HG02763 (cell line): ENCODE data around the gene ORMDL2.

ENCODE experiments used
- ATAC-seq: cut with Tn5 transposase; IDR thresholded peaks from one replicate; pipeline ENCODE4 v1.9.1; 2021; ENCODE audit warnings: mild to moderate bottlenecking, moderate library complexity; ENCODE audit not compliant: unreplicated experiment

ORMDL2 gene

GRCh38 chr12:55817345-55818139 lies at the start of gene ORMDL2, which contains the start of gene SARNP:
Gene ORMDL2, plus strand, starts transcription at chr12:55818041. Its CDS starts 959 bp downstream, at chr12:55819000.
Gene SARNP, minus strand, starts transcription at chr12:55817724. Its CDS starts 23 bp downstream, at chr12:55817701.
- ATAC-seq: peak; percentile 98

GRCh38 chr12:55771736-55772135 lies 46.1 kb upstream of the ORMDL2 start:
- ATAC-seq: no peak

GRCh38 chr12:55777856-55778255 lies 40.0 kb upstream of the ORMDL2 start:
- ATAC-seq: no peak

- ATAC-seq: no peak
Observed at GRCh38 chr12:55780685-55781084, 37.2 kb upstream of the ORMDL2 start.

- no peak for ATAC-seq
Observed at GRCh38 chr12:55788546-55788945, 29.3 kb upstream of the ORMDL2 start.

GRCh38 chr12:55789171-55789570 lies 28.7 kb upstream of the ORMDL2 start:
- ATAC-seq: no peak

GRCh38 chr12:55789893-55790292 lies 27.9 kb upstream of the ORMDL2 start:
- no peak for ATAC-seq

- no peak for ATAC-seq
Observed at GRCh38 chr12:55795950-55796349, 21.9 kb upstream of the ORMDL2 start.

GRCh38 chr12:55797068-55797467 lies 20.8 kb upstream of the ORMDL2 start:
- ATAC-seq: no peak

GRCh38 chr12:55797550-55797949 lies 20.3 kb upstream of the ORMDL2 start:
- no peak for ATAC-seq

GRCh38 chr12:55806982-55807381 lies 10.9 kb upstream of the ORMDL2 start:
- no peak for ATAC-seq

- no peak for ATAC-seq
Observed at GRCh38 chr12:55809274-55809673, 8.6 kb upstream of the ORMDL2 start.

- ATAC-seq: no peak
Observed at GRCh38 chr12:55812088-55812487, 5.8 kb upstream of the ORMDL2 start.

- no peak for ATAC-seq
Observed at GRCh38 chr12:55814257-55814656, 3.6 kb upstream of the ORMDL2 start.

- ATAC-seq: no peak
Observed at GRCh38 chr12:55815473-55815872, 2.4 kb upstream of the ORMDL2 start.

GRCh38 chr12:55816881-55817344 lies 928 bp upstream of the ORMDL2 start:
- no peak for ATAC-seq

GRCh38 chr12:55818140-55818728 lies 393 bp downstream of the ORMDL2 start:
- ATAC-seq: peak; percentile 27

GRCh38 chr12:55818886-55819285 lies 1.0 kb downstream of the ORMDL2 start:
- no peak for ATAC-seq

- ATAC-seq: no peak
Observed at GRCh38 chr12:55820679-55821078, 2.8 kb downstream of the ORMDL2 start.

- no peak for ATAC-seq
Observed at GRCh38 chr12:55822228-55822627, 4.4 kb downstream of the ORMDL2 start.

GRCh38 chr12:55823419-55823818 lies 5.6 kb downstream of the ORMDL2 start:
- no peak for ATAC-seq

GRCh38 chr12:55824726-55825125 lies 6.9 kb downstream of the ORMDL2 start:
- ATAC-seq: no peak
